Liver (tissue), 9 donors: ENCODE measurements around the gene HOXA5. TPM values are rescaled to one million over a fixed set of nuclear protein-coding genes. Genes with fewer than 3 reads are reported as not detected.

Source experiments
- DNase-seq: peaks from one replicate; pipeline ENCODE4 v3.0.0-alpha.2; 2017; ENCODE audit warnings: low spot score
- H3K27ac ChIP-seq, 2 donors: one replicate each; pipeline ENCODE4 v1.7.0; 2013; ENCODE audit warnings: inconsistent platforms in 2 of 2, low read length in 2 of 2, control low read depth in 1 of 2, low read depth in 1 of 2, mild to moderate bottlenecking in 1 of 2
- H3K27me3 ChIP-seq, 4 donors: one replicate each; pipeline versions ENCODE4 v1.6.1 to v1.7.0; 2013; ENCODE audit warnings: low read length in 3 of 4, inconsistent platforms in 1 of 4, mild to moderate bottlenecking in 1 of 4, moderate library complexity in 1 of 4; ENCODE audit not compliant: control insufficient read depth in 4 of 4, insufficient read depth in 4 of 4
- H3K36me3 ChIP-seq, 4 donors: one replicate each; pipeline versions ENCODE4 v1.6.1 to v1.7.0; 2013; ENCODE audit warnings: low read length in 3 of 4, mild to moderate bottlenecking in 3 of 4, low read depth in 1 of 4, moderate library complexity in 1 of 4; ENCODE audit not compliant: control insufficient read depth in 4 of 4, insufficient read depth in 3 of 4
- H3K4me1 ChIP-seq, 4 donors: one replicate each; pipeline versions ENCODE4 v1.6.1 to v1.7.0; 2013; ENCODE audit warnings: low read length in 3 of 4, mild to moderate bottlenecking in 3 of 4, moderate library complexity in 1 of 4; ENCODE audit not compliant: control insufficient read depth in 4 of 4, insufficient read depth in 4 of 4
- H3K4me3 ChIP-seq, 3 donors: one replicate each; pipeline versions ENCODE4 v1.6.1 to v1.7.0; 2013; ENCODE audit warnings: low read length in 3 of 3, control low read depth in 1 of 3, low read depth in 1 of 3, mild to moderate bottlenecking in 1 of 3
- H3K9ac ChIP-seq, 2 donors: one replicate each; pipeline ENCODE4 v1.7.0; 2013; ENCODE audit warnings: low read length in 2 of 2, mild to moderate bottlenecking in 2 of 2, moderate library complexity in 2 of 2, control low read depth in 1 of 2, low read depth in 1 of 2
- H3K9me3 ChIP-seq, 4 donors: one replicate each; pipeline versions ENCODE4 v1.6.1 to v1.7.0; 2013; ENCODE audit warnings: low read length in 3 of 4; ENCODE audit not compliant: control insufficient read depth in 4 of 4
- CTCF ChIP-seq: fragments of 150-350 bp; IDR thresholded peaks from 2 replicates; pipeline ENCODE4 v1.5.1; 2017; ENCODE audit warnings: improper control_type of control experiment, low read depth, low read length; ENCODE audit not compliant: missing input control
- EGR1 ChIP-seq, 2 donors: IDR thresholded peaks; 2 replicates each; pipeline ENCODE4 v1.6.1; 2016 to 2018; ENCODE audit warnings: antibody characterized with exemption in 2 of 2, low read depth in 2 of 2
- FOXA1 ChIP-seq: IDR thresholded peaks from 2 replicates; pipeline ENCODE4 v1.6.1; 2016; ENCODE audit warnings: antibody characterized with exemption
- FOXA2 ChIP-seq: IDR thresholded peaks from 2 replicates; pipeline ENCODE4 v1.6.1; 2016; ENCODE audit warnings: antibody characterized with exemption
- GABPA ChIP-seq, 2 donors: IDR thresholded peaks in 1 of 2; conservative IDR thresholded peaks in 1 of 2; 2 replicates each; pipeline ENCODE4 v1.6.1; 2016; ENCODE audit warnings: antibody characterized with exemption in 2 of 2, mild to moderate bottlenecking in 1 of 2, moderate library complexity in 1 of 2
- HNF4A ChIP-seq, 2 donors: conservative IDR thresholded peaks; 2 replicates each; pipeline ENCODE4 v1.6.1; 2016; ENCODE audit warnings: antibody characterized with exemption in 2 of 2, mild to moderate bottlenecking in 2 of 2
- HNF4G ChIP-seq: IDR thresholded peaks from 2 replicates; pipeline ENCODE4 v1.6.1; 2016; ENCODE audit warnings: antibody characterized with exemption
- JUND ChIP-seq, 2 donors: IDR thresholded peaks; 2 replicates each; pipeline ENCODE4 v1.6.1; 2016; ENCODE audit warnings: antibody characterized with exemption in 2 of 2
- RAD21 ChIP-seq, 2 donors: IDR thresholded peaks; 2 replicates each; pipeline ENCODE4 v1.6.1; 2016; ENCODE audit warnings: antibody characterized with exemption in 2 of 2, mild to moderate bottlenecking in 2 of 2
- REST ChIP-seq: IDR thresholded peaks from 2 replicates; pipeline ENCODE4 v1.6.1; 2016; ENCODE audit warnings: antibody characterized with exemption, mild to moderate bottlenecking
- RXRA ChIP-seq, 2 donors: IDR thresholded peaks; 2 replicates each; pipeline ENCODE4 v1.6.1; 2017 to 2018; ENCODE audit warnings: antibody characterized with exemption in 2 of 2, mild to moderate bottlenecking in 1 of 2
- SP1 ChIP-seq: IDR thresholded peaks from 2 replicates; pipeline ENCODE4 v1.6.1; 2018; ENCODE audit warnings: antibody characterized with exemption, mild to moderate bottlenecking
- TAF1 ChIP-seq: conservative IDR thresholded peaks from 2 replicates; pipeline ENCODE4 v1.6.1; 2016; ENCODE audit warnings: antibody characterized with exemption, mild to moderate bottlenecking
- YY1 ChIP-seq: IDR thresholded peaks from 2 replicates; pipeline ENCODE4 v1.6.1; 2016; ENCODE audit warnings: antibody characterized with exemption, mild to moderate bottlenecking
- ZBTB33 ChIP-seq: IDR thresholded peaks from 2 replicates; pipeline ENCODE4 v1.6.1; 2016; ENCODE audit warnings: antibody characterized with exemption
- WGBS: extraction: QIAGEN DNeasy Blood & Tissue Kit; methylation state at CpG from one replicate; pipeline ENCODE4 v1.1.7; 2013; 5-methylcytosine and 5-hydroxymethylcytosine counted together
- polyA plus RNA-seq, 2 donors: library from polyadenylated mRNA; stranded (reverse) in 1 of 2; unstranded in 1 of 2; fragments of 200-250 nt in 1 of 2; fragments of >200 nt in 1 of 2; fragmentation: Nextera tagmentation in 1 of 2; extraction: Ambion mirVana in 1 of 2; gene quantifications; one replicate each; pipeline versions ENCODE4 v1.2.1 to v1.2.3, GENCODE V29; 2013 to 2015
- total RNA-seq, 2 donors: library from RNA; depleted of rRNA; stranded (reverse); fragments of >200 nt; gene quantifications; one replicate each; pipeline ENCODE4 v1.2.3, GENCODE V29; 2014
- TF ChIP-seq, protein P1 (sequence below): IDR thresholded peaks from 2 replicates; pipeline ENCODE4 v1.6.1; 2016; ENCODE audit warnings: antibody characterized with exemption
- TF ChIP-seq, protein P2 (sequence below): IDR thresholded peaks from 2 replicates; pipeline ENCODE4 v1.6.1; 2016; ENCODE audit warnings: antibody characterized with exemption
- donor health status: healthy.
- donor health status: healthy.
- donor health status: healthy.
- donor health status: healthy.
- donor health status: healthy.

HOXA5 gene
- total and polyA plus RNA-seq, 4 donors, result 0.40 to 2.1 (median 0.66) TPM

GRCh38 chr7:27165996-27166530 lies 22.6 kb upstream of the HOXA5 start:
- peak overlapping the region in 1 of 3 donors; percentile 9 for H3K4me3 ChIP-seq
- peaks cover 0 to 10% (median under 1%) of the 10 kb centered on the region in 4 donors for H3K9me3 ChIP-seq
- H3K27ac ChIP-seq, result no peak overlapping the region
- no peak for TF ChIP-seq RAD21 (IDR thresholded peaks at IDR 0.05)
- TF ChIP-seq CTCF, result no peak
- TF ChIP-seq HNF4G, result no peak
- no peak for TF ChIP-seq FOXA1
- TF ChIP-seq HNF4A (conservative IDR thresholded peaks at IDR 0.05), result no peak
- TF ChIP-seq JUND (IDR thresholded peaks at IDR 0.05), result no peak
- no peak for TF ChIP-seq GABPA (IDR thresholded peaks at IDR 0.05 in 1 of 2, conservative IDR thresholded peaks at IDR 0.05 in 1 of 2)
- no peak for TF ChIP-seq FOXA2
- no peak for TF ChIP-seq ZBTB33
- TF ChIP-seq RXRA (IDR thresholded peaks at IDR 0.05), result no peak
- TF ChIP-seq, protein P1, sequence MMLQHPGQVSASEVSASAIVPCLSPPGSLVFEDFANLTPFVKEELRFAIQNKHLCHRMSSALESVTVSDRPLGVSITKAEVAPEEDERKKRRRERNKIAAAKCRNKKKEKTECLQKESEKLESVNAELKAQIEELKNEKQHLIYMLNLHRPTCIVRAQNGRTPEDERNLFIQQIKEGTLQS, result no peak
- TF ChIP-seq, protein P2, sequence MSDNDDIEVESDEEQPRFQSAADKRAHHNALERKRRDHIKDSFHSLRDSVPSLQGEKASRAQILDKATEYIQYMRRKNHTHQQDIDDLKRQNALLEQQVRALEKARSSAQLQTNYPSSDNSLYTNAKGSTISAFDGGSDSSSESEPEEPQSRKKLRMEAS, result no peak
- TF ChIP-seq YY1, result no peak
- TF ChIP-seq SP1, result no peak
- TF ChIP-seq TAF1, result no peak
- no peak for TF ChIP-seq REST
- no peak for TF ChIP-seq EGR1 (IDR thresholded peaks at IDR 0.05; ENCODE audit: low read depth in 2 of 2)
- no peak for DNase-seq
- H3K36me3 ChIP-seq, result no peaks in the 10 kb centered on the region
- peaks cover 2 to 15% (median 3%) of the 10 kb centered on the region in 4 donors for H3K4me1 ChIP-seq
- 8% methylated on average over 46 of the region's 46 CpGs for WGBS
- H3K27me3 ChIP-seq, result peaks cover 9 to 58% (median 21%) of the 10 kb centered on the region in 4 donors
- no peak overlapping the region for H3K9ac ChIP-seq
